Glutamatergic neuron (in vitro differentiated cells): Measurements from ENCODE around the gene CMSS1. TPM values are rescaled to one million over a fixed set of nuclear protein-coding genes. Genes with fewer than 3 reads are reported as not detected.
"Not testable (repeated sequence)": the region's sequence is repeated elsewhere in the genome, so short reads cannot be mapped to it uniquely, and the experiment has no call there.

Source experiments
- DNase-seq: peaks from one replicate; pipeline ENCODE4 v3.0.0; 2022
- H3K27ac Mint-ChIP-seq: one replicate; pipeline ENCODE4 v1.8.0; 2020; ENCODE audit warnings: mild to moderate bottlenecking, mixed read lengths, inconsistent platforms; ENCODE audit not compliant: unreplicated experiment
- H3K27me3 Mint-ChIP-seq: one replicate; pipeline ENCODE4 v1.8.0; 2020; ENCODE audit warnings: mild to moderate bottlenecking, moderate library complexity, mixed read lengths, inconsistent platforms; ENCODE audit not compliant: unreplicated experiment
- H3K36me3 Mint-ChIP-seq: one replicate; pipeline ENCODE4 v1.8.0; 2020; ENCODE audit warnings: mild to moderate bottlenecking, mixed read lengths, inconsistent platforms; ENCODE audit not compliant: unreplicated experiment
- H3K4me1 Mint-ChIP-seq: one replicate; pipeline ENCODE4 v1.8.0; 2020; ENCODE audit warnings: mild to moderate bottlenecking, low read depth, mixed read lengths, inconsistent platforms; ENCODE audit not compliant: unreplicated experiment
- H3K4me3 Mint-ChIP-seq: one replicate; pipeline ENCODE4 v1.8.0; 2020; ENCODE audit warnings: mild to moderate bottlenecking, mixed read lengths, inconsistent platforms; ENCODE audit not compliant: unreplicated experiment
- H3K9me3 Mint-ChIP-seq: one replicate; pipeline ENCODE4 v1.8.0; 2020; ENCODE audit warnings: mild to moderate bottlenecking, moderate library complexity, mixed read lengths, inconsistent platforms; ENCODE audit not compliant: unreplicated experiment
- CTCF ChIP-seq: fragments of 200-600 bp; sonication (generic); IDR thresholded peaks from one replicate; pipeline ENCODE4 v1.5.0; 2021; ENCODE audit not compliant: partially characterized antibody, unreplicated experiment
- total RNA-seq: library from RNA; stranded (reverse); fragmentation: NEBNext Ultra II Directional; extraction: Animal tissue kit (Norgen Biotek cat#: 25700); gene quantifications from one replicate; pipeline ENCODE4 v1.2.1, GENCODE V29; 2021; ENCODE audit not compliant: unreplicated experiment

The CMSS1 gene
- total RNA-seq, 1 donor from 2014 or later, result 37.8 TPM

- no peak for DNase-seq
- Mint-ChIP-seq H3K27me3 (peaks cover 3% of the 10 kb centered on the region), H3K36me3 (no peaks in the 10 kb centered on the region), H3K4me1 (peaks cover 44% of the 10 kb centered on the region), H3K27ac (peak overlapping the region; percentile 91), H3K4me3 (no peak overlapping the region), H3K9me3 (peaks cover 2% of the 10 kb centered on the region)
- no peak for TF ChIP-seq CTCF
These were observed 226.7 kb downstream of the CMSS1 start for GRCh38 chr3:100044369-100044768.

GRCh38 chr3:100045696-100046095, 228.0 kb downstream of the CMSS1 start:
- TF ChIP-seq CTCF, result no peak
- Mint-ChIP-seq H3K4me3 (peak overlapping the region; percentile 8), H3K27me3 (peaks cover 3% of the 10 kb centered on the region), H3K4me1 (peaks cover 38% of the 10 kb centered on the region), H3K9me3 (peaks cover 2% of the 10 kb centered on the region), H3K36me3 (no peaks in the 10 kb centered on the region), H3K27ac (peak overlapping the region; percentile 91)
- peak; percentile 81 for DNase-seq

- no peak for TF ChIP-seq CTCF
- no peak overlapping the region for H3K4me3 Mint-ChIP-seq
- H3K27me3 Mint-ChIP-seq, result peaks cover 3% of the 10 kb centered on the region
- H3K36me3 Mint-ChIP-seq, result no peaks in the 10 kb centered on the region
- H3K27ac Mint-ChIP-seq, result no peak overlapping the region
- H3K4me1 Mint-ChIP-seq, result peaks cover 35% of the 10 kb centered on the region
- peaks cover 2% of the 10 kb centered on the region for H3K9me3 Mint-ChIP-seq
- DNase-seq, result no peak
These were observed 229.3 kb downstream of the CMSS1 start for GRCh38 chr3:100046986-100047385.

- Mint-ChIP-seq H3K27ac (no peak overlapping the region), H3K36me3 (no peaks in the 10 kb centered on the region), H3K4me3 (no peak overlapping the region), H3K9me3 (peaks cover 2% of the 10 kb centered on the region), H3K4me1 (peaks cover 35% of the 10 kb centered on the region), H3K27me3 (peaks cover 3% of the 10 kb centered on the region)
- TF ChIP-seq CTCF, result no peak
- DNase-seq, result no peak
These were observed 229.9 kb downstream of the CMSS1 start for GRCh38 chr3:100047455-100048141.

- no peak overlapping the region for H3K27ac Mint-ChIP-seq
- H3K9me3 Mint-ChIP-seq, result peaks cover 2% of the 10 kb centered on the region
- DNase-seq, result no peak
- H3K4me3 Mint-ChIP-seq, result no peak overlapping the region
- H3K27me3 Mint-ChIP-seq, result peaks cover 3% of the 10 kb centered on the region
- no peaks in the 10 kb centered on the region for H3K36me3 Mint-ChIP-seq
- H3K4me1 Mint-ChIP-seq, result peaks cover 35% of the 10 kb centered on the region
- TF ChIP-seq CTCF, result no peak
These were observed 230.6 kb downstream of the CMSS1 start for GRCh38 chr3:100048248-100048647.

GRCh38 chr3:100051513-100051912, 233.9 kb downstream of the CMSS1 start:
- not testable (repeated sequence) for H3K4me3 Mint-ChIP-seq, H3K27me3 Mint-ChIP-seq, H3K9me3 Mint-ChIP-seq, H3K27ac Mint-ChIP-seq, DNase-seq, H3K36me3 Mint-ChIP-seq
- H3K4me1 Mint-ChIP-seq, result peaks cover 17% of the 10 kb centered on the region
